AG04450 (cell line): ENCODE results near the gene CCSER1. TPM values are rescaled to one million over a fixed set of nuclear protein-coding genes. Genes with fewer than 3 reads are reported as not detected.

Experiments used
- CTCF ChIA-PET: fragments of 300-600, 350-600 bp; formaldehyde crosslinking; extraction: SDS; loops from one replicate; lab custom pipeline; 2022; ENCODE audit warnings: antibody characterized with exemption, inconsistent platforms; lab: Charles Lee
- POLR2A ChIA-PET: fragments of 350-600 bp; formaldehyde crosslinking; extraction: SDS; loops from one replicate; lab custom pipeline; 2021; ENCODE audit warnings: antibody characterized with exemption, inconsistent platforms; lab: Yijun Ruan, JAX
- DNase-seq: peaks from one replicate; pipeline ENCODE4 v3.0.0-alpha.2; 2011; ENCODE audit warnings: low read depth, low spot score
- H3K27ac ChIP-seq: one replicate; pipeline ENCODE4 v1.5.1; 2012; ENCODE audit warnings: low read depth, low read length, control low read depth
- H3K27me3 ChIP-seq: one replicate; pipeline ENCODE4 v1.6.0; 2012; ENCODE audit warnings: low read length; ENCODE audit not compliant: control insufficient read depth, insufficient read depth
- H3K4me3 ChIP-seq: 2 replicates; pipeline ENCODE4 v1.5.1; 2011; ENCODE audit warnings: mild to moderate bottlenecking, low read depth, low read length, control low read depth
- H3K9me3 ChIP-seq: 2 replicates; pipeline ENCODE4 v1.5.1; 2012; ENCODE audit warnings: low read length; ENCODE audit not compliant: control insufficient read depth, insufficient read depth
- polyA plus RNA-seq: library from polyadenylated mRNA; depleted of rRNA; stranded (reverse); fragments of >200 nt; gene quantifications from 2 replicates; pipeline ENCODE4 v1.2.3, GENCODE V29; 2011
- TF ChIP-seq, protein P1 (sequence below): IDR thresholded peaks from 2 replicates; pipeline ENCODE4 v1.5.1; 2011; ENCODE audit warnings: low read depth, low read length, control low read depth, inconsistent platforms

CCSER1 gene
- polyA plus RNA-seq, 1 experiment = not detected

GRCh38 chr4:90840291-90840690 is 713.1 kb downstream of the CCSER1 start:
- ChIA-PET POLR2A (no interaction called here), CTCF (no interaction called here)
- Histone ChIP-seq H3K9me3 (no peaks in the 10 kb centered on the region), H3K27ac (no peak overlapping the region), H3K27me3 (no peaks in the 10 kb centered on the region), H3K4me3 (no peak overlapping the region)
- no peak for DNase-seq
- TF ChIP-seq, protein P1, sequence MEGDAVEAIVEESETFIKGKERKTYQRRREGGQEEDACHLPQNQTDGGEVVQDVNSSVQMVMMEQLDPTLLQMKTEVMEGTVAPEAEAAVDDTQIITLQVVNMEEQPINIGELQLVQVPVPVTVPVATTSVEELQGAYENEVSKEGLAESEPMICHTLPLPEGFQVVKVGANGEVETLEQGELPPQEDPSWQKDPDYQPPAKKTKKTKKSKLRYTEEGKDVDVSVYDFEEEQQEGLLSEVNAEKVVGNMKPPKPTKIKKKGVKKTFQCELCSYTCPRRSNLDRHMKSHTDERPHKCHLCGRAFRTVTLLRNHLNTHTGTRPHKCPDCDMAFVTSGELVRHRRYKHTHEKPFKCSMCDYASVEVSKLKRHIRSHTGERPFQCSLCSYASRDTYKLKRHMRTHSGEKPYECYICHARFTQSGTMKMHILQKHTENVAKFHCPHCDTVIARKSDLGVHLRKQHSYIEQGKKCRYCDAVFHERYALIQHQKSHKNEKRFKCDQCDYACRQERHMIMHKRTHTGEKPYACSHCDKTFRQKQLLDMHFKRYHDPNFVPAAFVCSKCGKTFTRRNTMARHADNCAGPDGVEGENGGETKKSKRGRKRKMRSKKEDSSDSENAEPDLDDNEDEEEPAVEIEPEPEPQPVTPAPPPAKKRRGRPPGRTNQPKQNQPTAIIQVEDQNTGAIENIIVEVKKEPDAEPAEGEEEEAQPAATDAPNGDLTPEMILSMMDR = no peak

DNA sequence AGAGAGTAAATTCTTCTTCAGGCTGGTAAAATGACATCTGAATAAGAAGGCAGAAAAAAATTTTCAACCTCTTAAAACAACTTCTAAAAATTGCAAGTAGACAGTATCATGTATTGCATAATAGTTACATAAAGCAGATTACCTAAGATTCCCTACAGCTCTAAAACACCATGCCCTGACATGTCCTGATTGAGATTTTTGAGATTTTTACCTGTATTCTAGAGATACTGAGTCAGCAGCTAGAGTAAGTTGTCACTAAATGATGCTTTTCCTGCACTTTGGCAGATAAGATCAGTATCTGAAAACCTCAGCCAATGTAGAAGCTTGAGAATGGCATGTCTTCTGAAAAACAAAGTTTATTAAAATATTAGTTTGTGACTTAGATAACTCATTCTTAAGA is 713.6 kb downstream of the CCSER1 start:
- no peaks in the 10 kb centered on the region for H3K9me3 ChIP-seq
- ChIA-PET POLR2A (no interaction called here), CTCF (no interaction called here)
- no peaks in the 10 kb centered on the region for H3K27me3 ChIP-seq
- H3K27ac ChIP-seq = no peak overlapping the region
- TF ChIP-seq, protein P1 = no peak
- no peak for DNase-seq
- no peak overlapping the region for H3K4me3 ChIP-seq

DNA sequence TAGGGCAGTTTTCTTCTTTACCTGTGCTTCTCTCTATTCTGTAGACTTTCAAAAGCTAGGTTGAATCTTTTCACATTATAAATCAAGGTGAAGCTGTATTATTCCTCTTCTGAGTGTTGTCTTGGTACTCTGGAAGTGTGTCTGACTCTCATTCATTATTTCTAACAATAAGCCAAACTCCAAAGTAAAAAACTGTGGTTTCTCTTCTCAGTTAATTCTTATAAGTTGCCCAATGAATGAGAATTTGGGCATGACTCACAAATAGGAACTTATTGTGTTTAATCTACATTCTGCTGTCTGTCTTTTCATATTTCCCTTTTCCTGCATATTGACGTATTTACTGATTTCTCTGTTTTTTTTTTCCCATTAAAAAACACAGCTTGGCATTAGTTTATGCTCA is 714.5 kb downstream of the CCSER1 start:
- POLR2A ChIA-PET = no interaction called here
- H3K27me3 ChIP-seq = no peaks in the 10 kb centered on the region
- H3K27ac ChIP-seq = no peak overlapping the region
- CTCF ChIA-PET = no interaction called here
- TF ChIP-seq, protein P1 = no peak
- H3K4me3 ChIP-seq = no peak overlapping the region
- no peaks in the 10 kb centered on the region for H3K9me3 ChIP-seq
- no peak for DNase-seq

DNA sequence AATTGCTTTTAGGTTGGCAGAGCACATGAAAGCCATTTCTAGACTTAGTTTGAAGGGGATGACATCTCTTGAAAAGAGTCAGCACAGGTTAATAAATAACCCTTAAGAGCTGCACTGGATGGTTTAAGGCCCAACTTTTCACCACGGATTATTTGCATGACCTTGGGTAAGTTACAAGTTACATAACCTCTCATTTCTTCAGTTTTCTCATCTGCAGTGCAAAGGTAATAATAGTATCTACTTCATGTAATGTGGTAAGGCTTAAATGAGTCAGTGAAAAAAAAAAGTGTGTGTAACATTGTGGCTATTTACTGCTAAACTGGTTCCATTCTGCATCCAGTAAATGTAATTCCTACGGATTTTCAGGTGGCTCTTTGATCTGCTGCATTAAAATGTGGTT is 715.8 kb downstream of the CCSER1 start:
- Histone ChIP-seq H3K4me3 (no peak overlapping the region), H3K27ac (no peak overlapping the region), H3K27me3 (no peaks in the 10 kb centered on the region), H3K9me3 (no peaks in the 10 kb centered on the region)
- ChIA-PET POLR2A (no interaction called here), CTCF (no interaction called here)
- no peak for DNase-seq
- TF ChIP-seq, protein P1 = no peak

DNA sequence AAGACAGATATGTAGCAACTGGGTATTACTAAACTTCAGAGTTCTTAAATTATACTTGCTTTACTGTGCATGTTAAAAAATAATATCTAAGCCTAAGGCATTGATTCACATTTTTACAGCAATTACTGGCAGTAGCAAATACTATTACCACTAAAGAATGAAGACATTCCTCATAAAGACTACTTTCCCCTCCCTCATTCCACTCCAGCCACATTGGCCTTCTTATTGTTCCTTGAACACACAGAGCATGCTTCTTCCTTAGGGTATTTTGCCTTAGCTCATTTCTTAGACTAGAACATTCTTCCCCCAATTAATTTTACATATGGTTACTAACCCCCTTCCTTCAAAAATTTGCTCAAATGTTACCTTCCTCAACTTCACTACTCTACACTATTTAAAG is 717.0 kb downstream of the CCSER1 start:
- Histone ChIP-seq H3K4me3 (no peak overlapping the region), H3K9me3 (no peaks in the 10 kb centered on the region), H3K27ac (no peak overlapping the region), H3K27me3 (no peaks in the 10 kb centered on the region)
- CTCF ChIA-PET = no interaction called here
- no peak for DNase-seq
- TF ChIP-seq, protein P1 = no peak
- POLR2A ChIA-PET = no interaction called here
